Stimulated activated CD4-positive, alpha-beta T cell treated with anti-CD3 and anti-CD28 coated beads, Interleukin-12 subunit alpha, Interleukin-12 subunit beta, amount 100 ng/mL, for 48 hours (primary cell): ENCODE measurements around the gene ZNF677.
"Not testable (repeated sequence)": the region's sequence is repeated elsewhere in the genome, so short reads cannot be mapped to it uniquely, and the experiment has no call there.

ENCODE experiments used
- DNase-seq, 3 donors: peaks; one replicate each; pipeline ENCODE4 v3.0.0-alpha.2; 2020; ENCODE audit warnings: low read depth in 2 of 3, low spot score in 1 of 3

Gene ZNF677

DNA sequence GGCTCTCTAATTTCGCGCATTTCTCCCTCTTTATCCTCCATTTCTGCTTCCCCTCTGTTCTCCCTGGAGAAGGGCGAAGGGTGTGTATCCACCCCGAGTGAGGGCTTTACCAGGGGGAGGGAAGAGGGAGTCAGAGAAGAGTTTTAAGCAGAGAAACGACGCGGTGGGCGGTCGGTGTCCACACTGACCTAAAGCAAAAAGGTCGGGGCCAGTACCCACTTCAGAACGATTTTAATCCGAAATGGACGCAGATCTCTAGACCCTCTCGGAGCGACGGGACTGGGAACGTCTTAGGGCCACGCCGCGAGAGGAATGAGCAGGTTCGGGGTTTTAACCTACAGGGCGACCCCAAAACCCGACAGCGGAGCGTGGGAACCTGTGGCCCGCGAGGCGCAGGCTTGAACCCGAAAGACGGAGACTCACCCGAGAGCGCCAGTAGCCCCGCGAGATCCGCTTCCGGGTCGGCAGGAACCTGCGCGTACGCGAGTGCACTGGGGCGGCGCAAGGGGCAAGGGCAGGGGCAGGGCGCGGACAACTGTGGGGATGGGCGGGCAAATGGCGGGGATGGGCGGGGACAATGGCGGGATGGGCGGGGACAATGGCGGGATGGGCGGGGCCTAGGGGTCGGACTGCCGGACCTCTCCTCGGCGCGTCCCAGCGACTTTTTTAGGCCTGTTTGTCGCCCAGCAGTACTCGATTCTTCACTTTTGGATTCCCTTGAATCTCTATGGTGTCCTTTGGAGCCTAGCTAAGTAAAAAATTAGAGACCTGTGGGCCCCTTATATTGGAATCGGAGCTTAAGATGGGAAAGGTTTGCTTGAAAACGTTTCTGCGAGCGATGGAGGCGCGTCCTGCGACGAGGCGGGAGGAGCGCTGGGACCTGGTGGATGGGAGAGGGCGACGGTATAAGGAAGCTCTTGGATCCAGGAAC is at the start of gene ZNF677:
TSS of gene ZNF677 (minus strand) at position 463 of the 931 bp plus-strand sequence. CDS start 3,323 bp downstream, outside the sequence.
- DNase-seq: peak; percentile 67 to 71 (median 71)

DNA sequence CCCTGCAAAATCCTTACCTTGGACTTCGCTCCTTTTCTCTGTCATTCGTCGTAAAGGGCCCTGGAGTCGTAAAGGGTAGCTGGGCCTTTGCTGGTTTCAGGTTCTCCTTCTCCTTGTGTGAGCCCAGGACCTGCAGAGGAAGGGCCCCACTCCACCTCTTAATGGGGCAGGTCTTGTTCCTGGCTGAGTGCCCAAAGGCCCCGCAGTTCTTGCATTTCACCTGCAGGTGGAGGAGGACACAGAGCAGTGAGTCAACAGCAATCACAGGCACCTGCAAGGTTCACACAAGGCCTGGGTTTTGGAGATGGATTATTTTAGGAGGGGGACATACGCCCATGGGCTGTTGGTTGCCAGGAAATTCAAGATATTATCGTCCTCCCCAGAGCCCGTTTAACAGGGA is 46.7 kb upstream of the ZNF677 start:
- not testable (repeated sequence) for DNase-seq

DNA sequence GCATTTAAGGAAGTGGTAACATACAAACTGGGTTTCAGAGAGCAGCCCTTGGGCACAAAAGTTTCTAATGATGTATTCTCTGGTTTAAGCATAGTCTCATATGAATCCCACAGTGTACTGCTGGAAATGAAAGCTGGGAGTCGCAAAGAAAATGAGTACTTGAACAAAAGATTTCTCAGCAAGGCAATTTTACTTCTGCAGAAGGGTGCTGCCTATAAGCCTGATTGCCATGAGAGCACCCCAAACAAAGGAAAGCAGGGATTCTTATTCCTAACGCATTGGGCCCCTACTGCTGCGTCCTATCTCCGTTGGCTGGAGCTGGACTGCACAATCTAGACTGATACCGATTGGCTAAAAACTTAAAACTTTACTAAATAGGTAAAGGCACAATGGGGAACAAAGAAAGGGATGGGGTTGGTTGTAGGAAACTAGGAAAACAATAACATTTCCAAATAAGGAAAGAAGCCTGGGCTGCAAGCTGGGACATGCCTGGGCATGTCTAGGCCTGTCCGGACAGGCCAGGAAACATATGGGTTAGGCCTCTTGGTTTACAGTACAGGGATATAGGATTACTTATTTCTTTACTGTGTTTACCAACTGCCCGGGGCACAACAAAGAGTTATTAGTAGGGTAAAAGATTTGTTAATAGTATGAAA is 40.2 kb upstream of the ZNF677 start:
- no peak for DNase-seq

DNA sequence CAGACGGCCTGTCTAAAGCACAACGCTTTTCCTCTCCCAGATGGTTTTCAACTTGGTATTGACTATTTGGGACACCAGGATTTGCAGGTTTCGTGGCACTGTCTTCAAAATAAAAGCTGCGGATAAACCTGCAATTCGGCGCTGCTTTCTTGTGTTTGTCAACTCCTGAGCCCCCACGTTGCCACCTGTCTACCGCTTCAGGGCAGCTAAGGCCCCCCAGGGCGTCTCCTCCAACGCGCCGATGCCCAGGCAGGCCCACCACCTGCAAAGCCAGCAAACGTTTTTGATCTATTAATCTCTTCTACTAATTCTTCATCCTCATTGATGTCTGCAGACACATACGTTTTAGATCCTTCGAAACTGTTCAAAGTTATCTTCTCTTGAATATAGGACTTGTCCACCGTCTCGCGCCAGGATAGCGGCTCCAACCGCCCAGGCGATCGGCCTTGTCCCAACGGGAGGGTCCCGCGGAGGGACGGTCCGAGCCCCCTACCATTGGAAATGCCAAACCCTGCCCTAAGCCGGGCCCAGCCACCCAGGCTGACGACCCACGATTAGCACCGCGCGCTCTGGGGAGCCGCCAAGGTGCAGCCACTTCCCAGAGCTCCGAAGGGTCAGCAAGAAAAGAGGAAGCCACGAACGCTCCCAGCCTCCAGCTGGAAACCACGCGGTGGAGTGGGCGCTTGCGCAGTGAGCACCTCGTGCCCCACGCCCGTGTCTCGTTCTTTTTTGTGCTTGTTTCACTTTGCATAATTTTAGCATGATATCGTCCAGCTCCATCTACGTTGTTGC is 36.3 kb upstream of the ZNF677 start:
- DNase-seq: no peak

DNA sequence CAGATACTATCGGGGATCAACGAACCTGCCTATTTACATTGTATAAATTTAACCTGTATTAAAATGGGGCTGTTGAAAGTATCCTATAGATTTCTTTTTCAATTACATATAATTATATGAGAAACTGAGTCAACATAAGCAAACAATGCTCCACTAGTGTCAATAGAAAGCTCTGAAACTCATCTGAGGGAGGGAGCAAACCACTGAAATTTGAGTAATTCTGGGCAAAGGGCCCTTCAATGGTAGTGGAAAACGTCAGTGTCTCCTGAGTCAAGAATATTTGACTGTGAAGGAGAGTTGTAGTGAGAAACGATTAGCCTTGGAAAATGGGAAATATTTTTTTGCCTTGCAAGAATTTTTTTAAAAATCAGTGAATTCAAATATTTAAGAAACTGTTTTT is 30.4 kb upstream of the ZNF677 start:
- no peak for DNase-seq

DNA sequence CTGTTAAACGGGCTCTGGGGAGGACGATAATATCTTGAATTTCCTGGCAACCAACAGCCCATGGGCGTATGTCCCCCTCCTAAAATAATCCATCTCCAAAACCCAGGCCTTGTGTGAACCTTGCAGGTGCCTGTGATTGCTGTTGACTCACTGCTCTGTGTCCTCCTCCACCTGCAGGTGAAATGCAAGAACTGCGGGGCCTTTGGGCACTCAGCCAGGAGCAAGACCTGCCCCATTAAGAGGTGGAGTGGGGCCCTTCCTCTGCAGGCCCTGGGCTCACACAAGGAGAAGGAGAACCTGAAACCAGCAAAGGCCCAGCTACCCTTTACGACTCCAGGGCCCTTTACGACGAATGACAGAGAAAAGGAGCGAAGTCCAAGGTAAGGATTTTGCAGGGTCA is 27.3 kb upstream of the ZNF677 start:
- not testable (repeated sequence) for DNase-seq

DNA sequence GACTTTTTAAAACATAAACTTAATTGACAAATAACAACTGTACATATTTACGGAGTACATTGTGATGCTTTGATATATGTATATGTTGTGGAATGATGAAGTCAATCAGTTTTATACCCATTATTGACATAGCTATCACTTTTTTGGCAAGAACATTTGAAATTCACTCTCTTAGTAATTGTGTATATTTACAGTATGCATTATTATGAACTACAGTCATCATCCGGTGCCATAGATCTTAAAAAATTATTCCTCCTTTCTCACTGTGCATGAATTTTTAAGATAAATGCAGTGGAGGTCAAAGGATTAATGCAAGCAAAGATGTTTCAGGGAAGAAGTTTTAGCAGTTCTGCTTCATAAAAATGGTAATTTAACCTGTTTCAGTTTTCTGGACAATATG is 20.8 kb upstream of the ZNF677 start:
- DNase-seq: no peak

DNA sequence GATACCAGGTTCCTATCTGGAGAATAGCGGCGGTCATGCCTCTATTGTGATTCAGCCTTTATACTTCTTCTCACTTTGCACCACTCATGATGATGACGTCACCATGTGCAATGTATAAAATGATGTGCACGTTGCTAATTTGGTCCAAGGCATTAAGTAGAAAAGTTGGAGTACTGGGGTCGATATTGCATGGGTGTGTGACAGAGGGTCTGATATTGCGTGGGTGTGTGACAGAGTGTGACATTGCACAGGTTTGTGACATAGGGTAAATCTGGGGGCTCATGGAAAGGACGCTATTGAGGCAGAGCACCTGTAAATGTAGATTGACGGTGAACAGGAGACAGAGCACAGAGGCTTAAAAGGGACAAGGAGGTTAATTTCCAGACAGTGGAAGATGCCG is 17.4 kb upstream of the ZNF677 start:
- no peak for DNase-seq

DNA sequence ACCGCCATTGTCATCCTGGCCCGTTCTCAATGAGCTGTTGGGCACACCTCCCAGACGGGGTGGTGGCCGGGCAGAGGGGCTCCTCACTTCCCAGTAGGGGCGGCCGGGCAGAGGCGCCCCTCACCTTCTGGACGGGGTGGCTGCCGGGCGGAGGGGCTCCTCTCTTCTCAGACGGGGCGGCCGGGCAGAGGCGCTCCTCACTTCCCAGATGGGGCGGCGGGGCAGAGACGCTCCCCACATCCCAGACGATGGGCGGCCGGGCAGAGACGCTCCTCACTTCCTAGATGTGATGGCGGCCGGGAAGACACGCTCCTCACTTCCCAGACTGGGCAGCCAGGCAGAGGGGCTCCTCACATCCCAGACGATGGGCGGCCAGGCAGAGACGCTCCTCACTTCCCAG is 15.2 kb upstream of the ZNF677 start:
- DNase-seq: not testable (repeated sequence)

DNA sequence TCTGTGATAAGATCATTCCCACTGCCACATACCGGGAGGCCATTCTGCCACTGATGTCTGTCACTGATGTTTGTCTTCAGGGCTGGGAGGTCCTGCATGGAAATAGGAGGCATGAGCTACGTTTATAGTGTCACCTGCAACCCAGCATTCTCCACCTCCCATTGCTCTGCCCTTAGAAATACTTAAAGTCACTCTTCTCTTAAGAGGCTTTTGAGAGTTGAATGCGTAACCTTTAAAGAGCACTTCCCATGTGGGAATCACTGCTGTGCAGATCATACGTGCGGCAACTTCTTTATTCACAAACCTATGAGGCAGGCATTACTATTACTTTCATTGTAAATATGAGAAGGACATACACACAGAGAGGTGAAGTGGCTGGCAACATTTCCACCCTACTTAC is 12.9 kb upstream of the ZNF677 start, which contains the start of gene VN1R4:
TSS of gene VN1R4 (minus strand) at position 101 of the 400 bp plus-strand sequence. CDS start at position 43, 58 bp downstream.
- DNase-seq: not testable (repeated sequence)

DNA sequence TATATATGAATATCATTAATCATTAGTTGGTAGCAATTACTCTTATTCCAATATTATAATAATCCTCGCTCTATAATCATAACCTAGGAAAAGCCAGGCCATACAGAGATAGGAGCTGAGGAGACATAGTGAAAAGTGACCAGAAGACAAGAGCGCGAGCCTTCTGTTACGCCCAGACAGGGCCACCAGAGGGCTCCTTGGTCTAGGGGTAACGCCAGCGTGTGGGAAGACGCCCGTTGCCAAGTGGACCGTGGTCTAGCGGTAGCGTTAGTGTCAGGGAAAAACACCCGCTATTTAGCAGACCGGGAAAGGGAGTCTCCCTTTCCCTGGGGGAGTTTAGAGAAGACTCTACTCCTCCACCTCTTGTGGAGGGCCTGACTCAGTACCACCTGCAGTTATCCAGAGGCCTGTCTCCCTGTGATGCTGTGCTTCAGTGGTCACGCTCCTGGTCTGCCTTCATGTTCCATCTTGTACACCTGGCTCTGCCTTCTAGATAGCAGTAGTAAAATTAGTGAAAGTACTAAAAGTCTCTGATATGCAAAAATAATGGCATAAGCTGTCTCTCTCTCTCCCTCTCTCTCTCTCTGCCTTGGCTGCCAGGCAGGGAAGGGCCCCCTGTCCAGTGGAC is 3.2 kb upstream of the ZNF677 start, which contains the start of gene VN1R2:
TSS of gene VN1R2 (plus strand) at position 578 of the 628 bp plus-strand sequence. CDS start 84 bp downstream, outside the sequence.
- DNase-seq: not testable (repeated sequence)

DNA sequence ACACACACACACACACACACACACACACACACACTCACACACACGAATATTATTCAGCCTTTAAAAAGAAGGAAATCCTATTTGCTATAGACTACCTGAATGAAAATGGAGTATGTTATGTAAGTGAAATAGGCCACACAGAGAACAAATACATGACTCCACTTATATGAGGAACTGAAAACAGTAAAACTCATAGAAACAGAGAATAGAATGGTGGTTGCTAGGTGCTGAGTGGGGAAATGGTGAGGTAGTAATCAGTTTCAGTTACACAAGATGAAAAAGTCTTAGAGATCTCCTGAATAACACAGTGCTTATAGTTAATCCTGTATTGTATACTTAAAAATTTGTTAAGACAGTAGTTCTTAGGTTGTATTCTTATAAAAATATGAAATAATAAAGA is 8.2 kb downstream of the ZNF677 start:
- DNase-seq: no peak

DNA sequence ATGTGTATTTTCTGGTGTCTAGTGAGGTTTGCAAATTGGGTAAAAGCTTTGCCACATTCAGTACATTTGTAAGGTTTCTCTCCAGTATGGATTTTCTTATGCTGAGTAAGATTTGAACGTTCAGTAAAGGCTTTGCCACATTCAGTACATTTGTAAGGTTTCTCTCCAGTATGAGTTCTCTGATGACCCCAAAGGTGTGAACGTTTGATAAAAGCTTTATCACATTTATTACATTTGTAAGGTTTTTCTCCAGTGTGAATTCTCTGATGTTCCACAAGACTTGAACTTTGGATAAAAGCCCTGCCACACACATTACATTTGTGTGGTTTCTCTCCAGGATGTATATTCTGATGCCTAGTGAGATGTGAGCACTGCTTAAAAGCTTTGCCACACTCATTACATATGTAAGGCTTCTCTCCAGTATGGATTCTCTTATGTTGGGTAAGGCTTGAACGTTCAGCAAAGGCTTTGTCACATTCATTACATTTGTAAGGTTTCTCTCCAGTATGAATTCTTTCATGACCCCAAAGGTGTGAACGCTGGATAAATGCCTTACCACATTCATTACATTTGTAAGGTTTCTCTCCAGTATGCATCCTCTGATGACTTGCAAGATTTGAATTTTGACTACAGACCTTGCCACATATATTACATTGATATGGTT is 17.4 kb downstream of the ZNF677 start:
- no peak for DNase-seq

DNA sequence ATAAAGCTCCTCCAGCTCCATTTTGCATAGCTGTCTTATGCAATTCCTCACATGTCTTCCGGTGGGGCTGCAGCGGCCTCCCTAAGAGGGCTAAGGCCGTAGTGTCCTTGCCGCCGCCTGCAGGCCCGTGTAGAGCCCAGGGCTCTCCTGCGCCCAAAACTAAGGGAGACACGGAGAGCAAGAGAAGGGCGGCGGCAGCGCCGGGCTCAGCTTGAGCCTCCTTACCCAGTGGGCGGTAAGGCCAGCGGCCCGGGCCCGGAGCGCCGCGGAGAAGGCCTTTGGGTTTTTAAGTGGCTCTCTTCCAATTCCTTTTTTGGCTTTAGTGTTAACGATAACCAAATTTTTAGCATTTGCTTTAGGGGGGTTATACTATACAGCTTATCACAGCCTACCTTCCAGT is 30.1 kb downstream of the ZNF677 start:
- no peak for DNase-seq

DNA sequence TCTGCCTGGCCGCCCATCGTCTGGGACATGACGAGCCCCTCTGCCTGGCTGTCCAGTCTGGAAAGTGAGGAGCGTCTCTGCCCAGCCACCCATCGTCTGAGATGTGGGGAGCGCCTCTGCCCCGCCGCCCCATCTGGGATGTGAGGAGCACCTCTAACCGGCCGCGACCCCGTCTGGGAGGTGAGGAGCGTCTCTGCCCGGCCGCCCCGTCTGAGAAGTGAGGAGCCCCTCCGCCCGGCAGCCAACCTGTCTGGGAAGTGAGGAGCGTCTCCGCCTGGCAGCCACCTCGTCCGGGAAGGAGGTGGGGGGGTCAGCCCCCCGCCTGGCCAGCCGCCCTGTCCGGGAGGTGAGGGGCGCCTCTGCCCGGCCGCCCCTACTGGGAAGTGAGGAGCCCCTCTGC is 32.0 kb downstream of the ZNF677 start:
- not testable (repeated sequence) for DNase-seq

DNA sequence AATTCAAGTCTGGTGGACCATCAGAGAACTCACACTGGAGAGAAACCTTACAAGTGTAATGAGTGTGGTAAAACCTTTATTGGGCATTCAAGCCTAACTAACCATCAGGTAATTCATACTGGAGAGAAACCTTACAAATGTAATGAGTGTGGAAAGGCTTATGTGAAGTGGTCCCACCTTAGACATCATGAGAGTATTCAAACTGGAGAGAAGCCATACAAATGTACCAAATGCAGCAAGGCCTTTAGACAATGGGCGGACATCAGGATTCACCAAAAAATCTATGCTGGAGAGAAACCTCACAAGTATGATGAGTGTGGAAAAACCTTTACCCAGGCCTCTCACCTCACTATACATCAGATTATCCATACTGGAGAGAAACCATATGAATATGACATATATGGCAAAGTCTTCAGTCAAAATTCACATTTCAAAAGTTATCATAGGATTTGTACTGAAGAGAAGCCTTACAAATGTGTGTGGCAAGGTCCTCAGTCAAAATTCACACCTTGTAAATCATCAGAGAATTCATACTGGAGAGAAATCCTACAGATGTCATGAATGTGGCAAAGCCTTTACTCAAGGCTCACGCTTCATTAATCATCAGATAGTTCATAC is 41.9 kb downstream of the ZNF677 start:
- DNase-seq: no peak

DNA sequence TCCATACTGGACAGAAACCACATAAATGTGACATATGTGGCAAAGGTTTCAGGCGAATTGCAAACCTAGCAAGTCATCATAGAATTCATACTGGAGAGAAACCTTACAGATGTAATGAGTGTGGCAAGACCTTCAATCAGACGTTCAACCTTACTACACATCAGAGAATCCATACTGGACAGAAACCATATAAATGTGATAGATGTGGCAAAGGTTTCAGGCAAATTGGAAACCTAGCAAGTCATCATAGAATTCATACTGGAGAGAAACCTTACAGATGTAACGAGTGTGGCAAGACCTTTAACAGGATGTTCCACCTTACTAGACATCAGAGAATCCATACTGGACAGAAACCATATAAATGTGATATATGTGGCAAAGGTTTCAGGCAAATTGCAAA is 43.1 kb downstream of the ZNF677 start:
- DNase-seq: not testable (repeated sequence)

DNA sequence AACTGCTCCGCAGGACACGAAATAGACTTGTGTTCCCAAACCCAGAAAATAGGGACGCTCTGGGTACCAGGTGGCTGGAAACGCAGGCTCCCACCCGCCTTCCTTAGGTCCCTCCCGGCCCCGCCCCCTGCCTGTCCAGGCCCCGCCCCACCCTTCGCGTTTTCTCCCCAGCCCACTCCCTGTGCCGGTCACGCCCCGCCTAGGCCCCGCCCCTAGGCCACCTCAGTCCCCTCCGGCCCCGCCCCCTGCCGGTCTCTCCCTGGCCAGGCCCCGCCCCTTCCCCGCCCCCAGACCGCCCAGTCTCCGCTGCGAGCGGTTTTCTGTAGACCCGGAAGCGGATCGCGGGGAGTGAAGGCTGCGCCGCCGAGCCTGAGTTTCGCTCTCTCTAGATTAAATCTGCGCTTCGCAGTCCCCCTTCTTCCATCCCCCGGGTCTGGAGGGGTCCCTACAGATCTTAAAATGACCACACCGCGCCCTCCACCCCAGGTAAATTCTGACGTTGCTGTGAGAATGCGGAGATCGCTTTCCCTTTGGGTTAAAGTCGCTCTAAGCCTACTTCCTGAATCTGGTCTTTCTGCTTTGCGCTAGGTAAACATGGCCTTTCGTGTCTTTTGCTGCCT is 57.8 kb downstream of the ZNF677 start:
- peak; percentile 94 to 95 (median 94) for DNase-seq

DNA sequence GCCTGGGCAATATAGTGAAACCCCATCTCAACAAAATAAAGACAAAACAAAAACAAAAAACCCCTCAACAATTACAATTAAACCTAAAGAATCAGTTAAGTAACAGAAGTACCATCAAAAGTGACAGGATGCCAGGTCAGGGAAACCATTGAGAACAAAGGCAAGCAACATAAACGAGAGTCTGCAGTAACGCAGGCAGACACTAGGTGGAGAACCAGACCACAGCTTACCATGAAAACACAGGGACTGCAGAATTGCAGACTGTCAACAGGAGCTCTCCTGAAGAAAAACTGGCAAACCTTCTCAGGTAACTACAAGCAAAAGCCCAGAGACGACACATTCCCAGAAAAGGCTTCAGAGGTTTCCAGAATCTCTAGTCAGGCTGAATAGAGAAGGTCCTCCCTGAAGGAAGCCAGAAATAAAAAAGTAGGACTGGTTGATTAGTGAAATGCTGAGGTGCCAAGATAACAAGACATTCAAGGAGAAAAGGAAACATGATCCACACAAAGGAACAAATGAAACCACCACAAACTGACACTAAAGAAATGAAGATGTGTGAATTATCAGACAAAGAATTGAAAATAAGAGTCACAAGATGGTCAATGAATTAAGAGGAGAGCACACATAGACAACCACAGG is 59.3 kb downstream of the ZNF677 start:
- peak; percentile 39 to 63 (median 41) for DNase-seq
